GM21360 (cell line): ENCODE data around the gene SLC7A7.
A peak's percentile ranks its signal among the peaks of the same experiment; 100 is the strongest.
"Not testable (repeated sequence)": the region's sequence is repeated elsewhere in the genome, so short reads cannot be mapped to it uniquely, and the experiment has no call there.

Experiments used
- ATAC-seq: cut with Tn5 transposase; IDR thresholded peaks from one replicate; pipeline ENCODE4 v1.9.1; 2021; ENCODE audit warnings: mild to moderate bottlenecking, moderate library complexity; ENCODE audit not compliant: unreplicated experiment

Gene SLC7A7

DNA sequence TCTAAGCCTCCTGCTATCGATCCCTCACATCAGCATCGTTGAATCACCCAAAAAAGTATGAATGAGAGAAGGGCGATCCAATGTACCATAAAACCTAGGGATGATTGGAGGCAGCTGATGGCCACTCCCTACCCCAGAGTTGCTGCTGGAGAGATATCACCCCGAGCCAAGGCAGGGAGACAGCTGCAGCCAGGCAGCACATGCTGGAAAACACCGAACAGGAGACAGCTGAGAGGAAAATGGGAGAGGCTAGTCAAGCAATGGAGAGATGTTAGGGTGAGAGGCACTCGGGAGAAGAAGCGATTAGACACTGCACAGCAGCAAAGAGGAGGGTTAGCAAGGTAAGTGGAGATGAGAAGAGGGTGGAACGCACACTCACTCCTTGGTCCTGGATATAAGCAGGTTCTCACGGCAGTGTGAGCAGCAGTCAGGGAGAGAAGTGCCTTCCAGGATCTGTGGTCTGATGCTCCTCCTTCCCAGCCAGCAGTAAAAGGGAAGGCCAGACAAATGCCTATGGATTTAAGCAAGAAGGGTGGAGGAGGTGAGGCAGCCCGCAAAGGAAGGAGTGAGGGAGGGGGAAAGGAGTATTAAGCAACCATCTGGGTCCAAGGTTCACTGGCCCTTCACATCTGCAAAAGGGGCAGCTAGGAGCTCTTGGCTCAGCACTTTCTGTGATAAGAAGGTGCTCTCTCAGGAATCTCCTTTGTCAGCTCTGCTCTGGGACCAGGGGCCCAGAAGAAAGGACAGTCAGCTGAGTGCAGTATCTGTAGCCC lies at the start of gene SLC7A7:
Gene SLC7A7, minus strand, starts transcription at position 495 of the 773 bp plus-strand sequence. CDS start 2,037 bp downstream, outside the sequence.
- no peak for ATAC-seq

- no peak for ATAC-seq
Observed at GRCh38 chr14:22864979-22865378, 49.7 kb upstream of the SLC7A7 start.

DNA sequence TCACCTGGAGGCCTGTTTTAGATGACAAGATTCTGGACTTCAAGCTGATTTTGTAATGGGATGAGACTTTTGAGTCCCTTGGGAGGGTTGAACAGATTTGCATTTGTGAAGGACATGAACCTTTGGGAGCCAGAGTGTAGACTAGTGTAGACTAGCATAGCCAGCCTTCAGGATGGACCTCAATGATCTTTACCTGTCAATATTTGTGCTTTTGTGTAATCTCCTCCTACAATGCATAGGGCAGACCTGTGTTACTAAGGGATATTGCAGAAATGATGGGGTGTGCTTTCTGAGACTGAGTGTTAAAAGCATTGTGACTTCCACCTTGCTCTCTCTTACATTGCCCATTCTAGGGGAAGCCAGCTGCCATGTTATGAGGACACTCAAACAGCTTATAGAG lies 46.4 kb upstream of the SLC7A7 start:
- no peak for ATAC-seq

DNA sequence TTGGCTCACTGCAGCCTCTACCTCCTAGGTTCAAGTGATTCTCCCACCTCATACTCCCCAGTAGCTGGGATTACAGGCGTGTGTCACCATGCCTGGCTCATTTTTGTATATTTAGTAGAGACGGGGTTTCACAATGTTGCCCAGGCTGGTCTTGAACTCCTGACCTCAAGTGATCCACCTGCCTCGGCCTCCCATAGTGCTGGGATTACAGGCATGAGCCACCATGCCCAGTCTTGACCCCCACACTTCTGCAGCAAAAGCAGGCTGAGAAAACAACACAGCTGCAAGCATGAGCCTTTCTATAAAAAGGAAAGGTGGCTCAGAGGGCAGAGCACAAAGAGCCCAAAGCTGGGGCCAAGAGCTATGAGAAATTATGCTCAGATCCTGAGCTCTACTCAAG lies 45.1 kb upstream of the SLC7A7 start:
- not testable (repeated sequence) for ATAC-seq

- ATAC-seq, result no peak
Observed at GRCh38 chr14:22856428-22856827, 41.2 kb upstream of the SLC7A7 start.

DNA sequence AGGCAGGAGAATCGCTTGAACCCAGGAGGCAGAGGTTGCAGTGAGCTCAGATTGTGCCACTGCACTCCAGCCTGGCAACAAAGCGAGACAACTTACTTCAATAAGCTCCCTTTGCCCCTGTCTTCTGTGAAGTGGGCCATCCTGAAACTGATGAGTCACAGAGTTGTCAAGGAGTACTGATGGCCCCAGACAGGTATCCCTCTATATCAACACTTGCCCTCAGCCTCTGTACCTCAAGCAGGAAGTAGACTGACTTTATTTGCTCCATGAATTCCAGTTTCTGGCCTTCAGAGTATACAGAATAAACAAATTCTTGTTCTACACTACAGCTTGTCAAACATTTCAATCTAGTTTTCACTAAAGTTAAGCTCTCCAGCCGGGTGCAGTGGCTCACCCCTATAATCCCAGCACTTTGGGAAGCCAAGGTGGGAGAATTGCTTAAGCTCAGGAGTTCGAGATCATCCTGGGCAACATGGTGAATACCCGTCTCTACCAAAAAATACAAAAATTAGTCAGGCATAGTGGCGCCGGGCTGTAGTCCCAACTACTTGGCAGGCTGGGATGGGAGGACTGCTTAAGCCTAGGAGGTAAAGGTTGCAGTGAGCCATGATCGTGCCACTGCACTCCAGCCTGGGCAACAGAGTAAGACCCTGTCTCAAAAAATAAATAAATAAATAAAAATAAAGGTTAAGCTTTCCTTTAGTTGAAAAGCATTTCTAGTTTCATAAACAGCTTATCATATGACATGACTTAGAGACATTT lies 39.9 kb upstream of the SLC7A7 start:
- no peak for ATAC-seq

DNA sequence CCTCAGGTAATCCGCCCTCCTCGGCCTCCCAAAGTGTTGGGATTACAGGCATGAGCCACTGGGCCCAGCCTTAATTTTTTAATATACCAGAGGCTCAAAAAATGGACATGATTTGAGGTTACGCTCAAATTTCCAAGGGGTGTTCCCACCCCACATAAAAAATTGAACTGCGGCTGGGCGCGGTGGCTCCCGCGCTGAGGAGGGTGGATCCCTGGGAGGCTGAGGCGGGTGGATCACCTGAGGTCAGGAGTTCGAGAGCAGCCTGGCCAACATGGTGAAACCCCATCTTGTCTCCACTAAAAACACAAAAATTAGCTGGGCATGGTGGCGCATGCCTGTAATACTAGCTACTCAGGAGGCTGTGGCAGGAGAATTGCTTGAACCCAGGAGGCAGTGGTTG lies 39.1 kb upstream of the SLC7A7 start:
- ATAC-seq, result not testable (repeated sequence)

DNA sequence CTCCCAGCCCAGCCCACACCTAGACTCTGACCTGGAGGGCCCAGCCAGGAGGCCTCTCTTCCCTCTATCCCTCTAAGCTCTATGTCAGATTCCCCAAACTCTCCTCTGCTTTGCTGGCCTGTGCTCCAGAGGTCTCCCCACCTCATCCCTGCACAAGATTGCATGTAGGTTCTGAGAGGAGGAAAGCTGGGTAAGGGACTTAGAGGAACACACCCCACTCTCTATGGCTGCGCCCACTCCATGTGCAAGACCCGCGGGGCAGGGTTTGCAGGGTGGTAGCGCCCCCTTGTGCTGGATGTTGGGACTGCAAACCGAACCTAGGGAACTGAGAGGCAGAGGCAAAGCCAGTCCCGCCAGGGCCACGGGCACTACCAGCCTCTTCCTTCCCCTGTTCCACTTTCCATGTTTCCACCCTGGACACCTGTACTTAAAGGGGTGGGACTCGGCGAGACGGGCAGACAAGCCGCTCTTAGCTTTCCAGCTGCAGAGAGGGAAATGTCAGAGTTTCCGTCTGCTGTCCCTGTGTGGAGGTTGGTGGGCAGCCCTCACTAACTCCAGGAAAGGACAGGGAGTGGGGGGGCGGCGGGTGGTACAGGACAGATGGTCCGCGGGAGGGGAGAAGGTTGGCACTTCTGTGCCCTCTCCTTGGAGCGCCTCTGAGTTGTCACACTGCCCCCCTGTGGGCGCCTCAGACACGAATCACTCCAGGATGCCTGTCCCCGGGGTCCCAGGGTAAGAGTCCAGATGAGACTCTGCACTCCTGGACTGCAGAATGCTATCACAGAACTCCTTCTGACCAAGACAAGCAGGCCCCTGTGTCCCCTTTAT lies 37.9 kb upstream of the SLC7A7 start:
- ATAC-seq, result peak; percentile 77

- no peak for ATAC-seq
Observed at GRCh38 chr14:22852599-22852939, 37.3 kb upstream of the SLC7A7 start.

DNA sequence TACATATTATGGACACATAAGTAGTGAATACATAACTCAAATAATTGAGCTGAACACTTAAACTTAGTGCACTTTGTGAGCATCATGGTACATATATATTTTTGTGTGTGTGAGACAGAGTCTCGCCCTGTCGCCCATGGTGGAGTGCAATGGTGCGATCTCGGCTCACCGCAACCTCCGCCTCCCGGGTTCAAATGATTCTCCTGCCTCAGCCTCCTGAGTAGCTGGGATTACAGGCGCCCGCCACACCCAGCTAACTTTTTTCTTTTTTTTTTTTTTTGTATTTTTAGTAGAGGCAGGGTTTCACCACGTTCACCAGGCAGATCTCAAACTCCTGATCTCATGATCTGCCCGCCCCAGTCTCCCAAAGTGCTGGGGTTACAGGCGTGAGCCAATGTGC lies 36.9 kb upstream of the SLC7A7 start:
- not testable (repeated sequence) for ATAC-seq

- ATAC-seq, result no peak
Observed at GRCh38 chr14:22850944-22851764, 35.9 kb upstream of the SLC7A7 start.

DNA sequence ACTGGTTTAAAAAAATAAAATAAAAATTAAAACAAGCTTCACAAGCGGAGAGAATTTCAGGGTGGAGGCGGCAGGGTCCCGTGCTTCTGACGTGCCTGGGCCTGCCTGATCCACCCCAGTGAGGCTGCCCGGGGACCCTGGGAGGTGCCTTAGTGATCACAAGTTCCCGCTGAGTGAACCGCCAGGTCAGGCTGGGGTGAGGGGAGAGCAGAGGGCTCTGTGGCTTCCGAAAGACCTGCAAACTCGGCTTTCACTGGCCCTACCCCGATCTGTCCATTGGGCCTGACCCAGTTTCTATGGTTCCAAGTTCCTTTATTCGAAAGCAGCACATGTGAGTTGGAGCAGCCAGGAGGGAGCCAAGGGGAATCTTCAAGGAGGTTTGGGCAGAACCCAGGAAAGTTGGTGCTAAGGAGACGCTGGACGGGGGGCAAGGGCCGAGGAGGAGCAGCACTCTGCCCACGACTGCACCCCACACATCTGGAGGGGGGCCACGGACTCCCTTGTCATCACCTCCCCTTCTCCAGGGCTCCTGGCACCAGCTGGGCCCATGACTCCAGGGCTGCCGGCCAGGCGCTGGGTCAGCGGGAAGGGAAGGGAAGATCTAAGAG lies 34.1 kb upstream of the SLC7A7 start:
- ATAC-seq, result no peak

DNA sequence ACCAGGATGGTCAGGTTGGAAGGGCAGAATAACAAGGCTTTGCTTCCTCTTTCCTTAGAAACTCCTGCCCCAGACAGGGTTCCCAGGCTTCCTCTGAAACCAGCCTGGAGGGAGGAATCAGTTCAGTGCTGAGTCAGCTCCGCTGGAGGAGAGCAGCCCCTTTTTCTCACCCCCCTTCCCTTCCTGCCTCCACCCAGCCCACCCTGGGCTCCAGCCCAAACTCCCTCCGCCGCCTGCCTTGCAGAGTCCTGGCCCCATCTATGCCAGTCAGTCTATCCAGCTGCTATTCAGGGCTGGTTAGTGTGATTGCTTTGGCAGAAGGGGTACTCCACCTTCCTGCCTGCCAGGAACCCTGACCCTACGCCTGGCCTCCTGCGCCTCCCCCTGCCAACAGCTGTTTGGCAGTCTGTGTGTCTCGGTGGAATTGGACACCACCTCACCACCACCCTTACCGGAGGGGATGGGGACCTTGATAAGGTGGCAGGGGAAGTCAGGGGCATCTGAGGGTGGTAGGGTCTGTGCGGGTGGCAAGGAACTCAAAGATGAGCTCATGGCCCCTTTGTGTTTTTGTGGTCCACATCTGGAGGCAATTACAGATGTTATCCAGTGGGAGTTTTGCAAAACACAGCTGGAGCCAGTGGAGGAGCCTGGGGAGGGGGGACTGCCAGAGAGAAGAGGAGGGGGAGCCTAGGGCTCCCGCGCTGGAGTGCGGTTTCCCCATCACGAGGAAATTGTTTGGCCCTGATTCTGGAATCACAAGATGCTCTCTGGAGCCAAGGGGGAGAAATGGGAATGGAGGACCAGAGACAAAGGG lies 33.3 kb upstream of the SLC7A7 start:
- ATAC-seq, result no peak

GRCh38 chr14:22847661-22848341 lies 32.6 kb upstream of the SLC7A7 start:
- ATAC-seq, result no peak

DNA sequence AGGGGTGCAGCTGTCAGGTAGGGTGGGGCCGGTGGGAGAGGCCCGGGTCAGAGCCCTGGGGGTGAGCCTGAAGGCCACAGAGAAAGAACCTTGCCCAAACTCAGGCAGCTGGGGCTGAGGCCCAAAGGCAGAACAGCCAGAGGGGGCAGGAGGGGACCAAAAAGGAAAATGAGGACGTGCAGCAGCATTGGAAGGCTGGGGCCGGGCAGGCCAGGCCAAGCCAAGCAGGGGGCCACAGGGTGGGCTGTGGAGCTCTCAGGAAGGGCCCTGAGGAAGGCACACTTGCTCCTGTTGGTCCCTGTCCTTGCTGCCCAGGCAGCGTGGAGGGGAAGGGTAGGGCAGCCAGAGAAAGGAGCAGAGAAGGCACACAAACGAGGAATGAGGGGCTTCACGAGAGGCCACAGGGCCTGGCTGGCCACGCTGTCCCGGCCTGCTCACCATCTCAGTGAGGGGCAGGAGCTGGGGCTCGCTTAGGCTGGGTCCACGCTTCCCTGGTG lies 31.6 kb upstream of the SLC7A7 start:
- no peak for ATAC-seq

- ATAC-seq, result no peak
Observed at GRCh38 chr14:22845821-22846625, 30.8 kb upstream of the SLC7A7 start.

- ATAC-seq, result no peak
Observed at GRCh38 chr14:22845103-22845394, 29.8 kb upstream of the SLC7A7 start.
